GM12874 (cell line): ENCODE data around the gene LRP5.

ENCODE experiments used
- TF ChIP-seq, protein P1 (sequence below): IDR thresholded peaks from 2 replicates; pipeline ENCODE4 v1.5.1; 2011; ENCODE audit warnings: low read depth, mild to moderate bottlenecking, control low read depth, low read length, moderate library complexity; ENCODE audit not compliant: insufficient read depth

LRP5 gene

GRCh38 chr11:68398995-68399851, 86.8 kb downstream of the LRP5 start:
- TF ChIP-seq, protein P1, sequence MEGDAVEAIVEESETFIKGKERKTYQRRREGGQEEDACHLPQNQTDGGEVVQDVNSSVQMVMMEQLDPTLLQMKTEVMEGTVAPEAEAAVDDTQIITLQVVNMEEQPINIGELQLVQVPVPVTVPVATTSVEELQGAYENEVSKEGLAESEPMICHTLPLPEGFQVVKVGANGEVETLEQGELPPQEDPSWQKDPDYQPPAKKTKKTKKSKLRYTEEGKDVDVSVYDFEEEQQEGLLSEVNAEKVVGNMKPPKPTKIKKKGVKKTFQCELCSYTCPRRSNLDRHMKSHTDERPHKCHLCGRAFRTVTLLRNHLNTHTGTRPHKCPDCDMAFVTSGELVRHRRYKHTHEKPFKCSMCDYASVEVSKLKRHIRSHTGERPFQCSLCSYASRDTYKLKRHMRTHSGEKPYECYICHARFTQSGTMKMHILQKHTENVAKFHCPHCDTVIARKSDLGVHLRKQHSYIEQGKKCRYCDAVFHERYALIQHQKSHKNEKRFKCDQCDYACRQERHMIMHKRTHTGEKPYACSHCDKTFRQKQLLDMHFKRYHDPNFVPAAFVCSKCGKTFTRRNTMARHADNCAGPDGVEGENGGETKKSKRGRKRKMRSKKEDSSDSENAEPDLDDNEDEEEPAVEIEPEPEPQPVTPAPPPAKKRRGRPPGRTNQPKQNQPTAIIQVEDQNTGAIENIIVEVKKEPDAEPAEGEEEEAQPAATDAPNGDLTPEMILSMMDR = no peak

- TF ChIP-seq, protein P1 = no peak
Observed at GRCh38 chr11:68399916-68400315, 87.5 kb downstream of the LRP5 start.

DNA sequence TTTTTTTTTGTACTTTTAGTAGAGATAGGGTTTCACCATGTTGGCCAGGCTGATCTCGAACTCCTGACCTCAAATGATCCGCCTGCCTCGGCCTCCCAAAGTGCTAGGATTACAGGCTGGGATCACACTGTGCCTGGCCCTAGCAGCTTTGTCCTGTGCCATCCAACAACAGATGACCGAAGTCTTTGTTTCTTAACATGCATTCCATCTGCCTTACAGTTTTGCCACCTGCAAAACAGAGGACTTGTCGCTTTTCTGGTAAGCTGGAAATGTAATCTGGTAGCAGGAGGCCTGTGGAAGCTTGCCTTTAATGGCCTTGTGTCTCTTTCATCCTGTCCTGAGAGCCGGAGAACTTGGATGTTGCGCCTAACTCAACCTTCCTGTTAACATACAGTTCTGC, 89.5 kb downstream of the LRP5 start:
- TF ChIP-seq, protein P1 = no peak

DNA sequence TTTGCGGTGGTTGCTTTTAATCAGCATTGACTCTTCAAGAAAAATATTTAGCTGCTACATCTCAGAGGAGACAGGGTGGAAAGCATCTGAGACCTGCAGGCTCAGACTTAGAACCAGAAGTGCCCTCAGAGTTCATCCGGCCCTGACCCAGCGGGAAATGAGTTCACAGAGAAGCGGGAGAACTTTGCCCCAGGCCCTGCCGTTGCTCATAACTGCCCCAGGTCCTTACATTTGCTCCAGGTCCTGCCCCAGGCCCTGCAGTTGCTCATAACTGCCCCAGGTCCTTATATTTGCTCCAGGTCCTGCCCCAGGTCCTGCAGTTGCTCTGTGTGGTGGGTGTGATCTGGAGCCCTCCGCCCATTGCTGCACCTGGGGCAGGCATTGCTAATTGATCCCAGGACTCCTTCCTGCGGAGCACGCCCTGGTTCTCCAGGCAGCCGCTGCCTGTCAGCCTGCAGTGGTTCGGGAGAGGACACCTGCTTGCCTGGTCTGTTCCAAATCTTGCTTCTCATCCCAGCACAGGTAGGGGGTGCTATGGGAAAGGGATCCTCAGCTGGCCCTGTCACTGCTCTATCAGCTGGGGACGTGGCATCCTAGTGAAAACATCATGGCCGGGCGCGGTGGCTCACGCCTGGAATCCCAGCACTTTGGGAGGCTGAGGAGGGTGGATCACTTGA, 90.1 kb downstream of the LRP5 start:
- TF ChIP-seq, protein P1 = no peak

DNA sequence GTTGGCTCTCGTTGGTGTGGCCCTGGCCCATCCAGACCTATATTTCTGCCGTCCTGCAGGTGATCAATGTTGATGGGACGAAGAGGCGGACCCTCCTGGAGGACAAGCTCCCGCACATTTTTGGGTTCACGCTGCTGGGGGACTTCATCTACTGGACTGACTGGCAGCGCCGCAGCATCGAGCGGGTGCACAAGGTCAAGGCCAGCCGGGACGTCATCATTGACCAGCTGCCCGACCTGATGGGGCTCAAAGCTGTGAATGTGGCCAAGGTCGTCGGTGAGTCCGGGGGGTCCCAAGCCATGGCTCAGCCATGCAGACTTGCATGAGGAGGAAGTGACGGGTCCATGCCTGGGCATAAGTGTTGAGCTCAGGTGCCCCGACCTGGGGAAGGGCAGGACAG, 91.0 kb downstream of the LRP5 start:
- TF ChIP-seq, protein P1 = no peak

DNA sequence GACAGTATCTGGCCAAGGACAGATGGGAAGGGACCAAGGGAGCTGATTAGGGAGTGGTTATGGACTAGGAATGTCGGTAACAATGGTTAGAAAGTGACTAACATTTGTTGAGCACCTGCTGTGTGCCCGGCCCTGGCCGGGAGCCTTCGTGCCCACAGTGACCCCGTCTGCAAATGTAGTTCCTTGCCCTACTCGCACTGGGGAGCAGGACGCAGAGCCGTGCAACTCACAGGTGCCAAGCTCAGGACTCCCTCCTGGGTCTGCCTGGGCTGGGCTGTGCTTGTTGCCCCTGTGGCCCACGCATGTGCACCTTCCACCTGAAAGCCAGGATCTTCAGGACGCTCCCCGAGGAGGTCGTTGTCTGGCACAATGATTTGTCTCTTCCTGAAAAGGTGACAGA, 91.4 kb downstream of the LRP5 start:
- TF ChIP-seq, protein P1 = no peak
